Measurements from ENCODE around the gene TM9SF2. TPM values are rescaled to one million over a fixed set of nuclear protein-coding genes. Genes with fewer than 3 reads are reported as not detected.
"Not testable (repeated sequence)": the region's sequence is repeated elsewhere in the genome, so short reads cannot be mapped to it uniquely, and the experiment has no call there.

The TM9SF2 gene
- polyA plus RNA-seq, 1 donor, result 70.9 TPM

DNA sequence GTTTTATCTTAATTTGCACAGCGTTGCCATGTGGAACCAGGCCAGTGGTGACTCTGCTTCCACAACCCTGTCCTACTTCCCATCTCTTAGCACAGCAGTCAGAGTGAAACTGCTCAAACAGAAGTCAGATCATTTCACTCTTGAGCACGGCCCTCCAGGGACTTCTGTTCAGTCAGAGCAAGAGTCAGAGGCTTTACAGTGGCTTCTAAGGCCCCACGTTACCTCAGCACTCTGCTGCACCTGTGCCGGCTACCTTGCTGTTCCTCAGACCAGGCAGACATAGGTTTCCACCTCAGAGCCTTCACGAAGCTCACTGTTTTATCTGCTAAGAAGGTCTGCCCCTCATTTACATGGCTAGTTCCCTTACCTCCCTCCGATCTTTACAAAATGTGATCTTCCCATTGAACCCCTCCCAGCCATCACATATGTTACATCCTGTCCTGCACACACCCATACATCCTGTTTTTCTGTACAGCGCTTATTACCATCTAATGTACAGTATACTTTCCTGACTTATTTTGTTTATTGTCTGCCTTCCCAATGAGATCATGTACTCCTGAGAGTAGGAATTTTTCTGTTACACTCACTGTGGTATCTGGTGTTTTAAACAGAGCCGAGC is 41.6 kb downstream of the TM9SF2 start:
- DNase-seq, result no peak

DNA sequence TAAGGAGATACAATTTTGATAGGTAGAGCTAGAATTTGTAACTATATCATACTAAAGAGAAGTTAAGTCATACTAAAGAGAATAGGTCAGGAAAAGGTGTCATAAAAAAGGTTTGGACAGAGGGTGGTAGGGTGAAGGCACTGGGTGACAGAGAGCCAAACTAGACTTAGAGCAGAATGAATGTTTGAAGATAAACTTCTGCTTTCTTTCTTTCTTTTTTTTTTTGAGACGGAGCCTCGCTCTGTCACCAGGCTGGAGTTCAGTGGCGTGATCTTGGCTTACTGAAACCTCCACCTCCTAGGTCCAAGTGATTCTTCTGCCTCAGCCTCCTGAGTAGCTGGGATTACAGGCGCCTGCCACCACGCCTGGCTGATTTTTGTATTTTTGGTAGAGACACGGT is 44.1 kb downstream of the TM9SF2 start:
- no peak for DNase-seq

DNA sequence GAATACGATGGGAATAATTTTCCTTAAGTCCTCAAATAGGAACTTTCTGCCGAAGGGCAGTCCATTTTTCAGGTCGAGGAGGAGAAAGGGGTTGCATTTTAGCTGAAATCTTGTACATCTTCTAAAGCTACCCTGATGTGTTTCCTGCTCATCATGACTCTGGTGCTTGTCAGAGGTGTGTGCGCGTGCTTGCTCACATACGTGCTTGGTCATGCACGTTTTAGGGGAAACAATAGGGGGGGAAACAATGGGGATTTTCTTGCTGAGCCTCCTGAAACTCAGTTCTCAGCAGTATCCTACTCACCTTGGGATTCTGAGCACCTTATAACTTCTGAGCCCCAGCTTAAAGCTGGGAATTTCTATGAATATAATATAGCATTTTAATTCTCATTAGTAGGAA is 44.7 kb downstream of the TM9SF2 start:
- no peak for DNase-seq

DNA sequence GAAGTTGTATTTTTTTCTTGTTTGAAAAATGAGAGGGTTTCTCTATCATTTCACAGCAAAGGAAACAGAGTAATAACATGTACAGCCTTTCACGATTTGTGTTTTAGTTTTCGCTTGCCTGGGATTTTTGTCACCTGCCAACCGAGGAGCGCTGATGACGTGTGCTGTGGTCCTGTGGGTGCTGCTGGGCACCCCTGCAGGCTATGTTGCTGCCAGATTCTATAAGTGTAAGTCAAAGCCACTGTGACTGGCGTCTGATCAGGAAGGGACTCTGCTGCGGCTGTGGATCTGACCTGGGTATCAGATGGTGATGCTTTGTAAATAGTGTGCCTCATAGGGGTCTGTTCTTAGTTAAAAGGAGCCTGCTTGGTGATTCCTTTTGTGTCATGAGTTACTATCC is 45.6 kb downstream of the TM9SF2 start:
- no peak for DNase-seq

DNA sequence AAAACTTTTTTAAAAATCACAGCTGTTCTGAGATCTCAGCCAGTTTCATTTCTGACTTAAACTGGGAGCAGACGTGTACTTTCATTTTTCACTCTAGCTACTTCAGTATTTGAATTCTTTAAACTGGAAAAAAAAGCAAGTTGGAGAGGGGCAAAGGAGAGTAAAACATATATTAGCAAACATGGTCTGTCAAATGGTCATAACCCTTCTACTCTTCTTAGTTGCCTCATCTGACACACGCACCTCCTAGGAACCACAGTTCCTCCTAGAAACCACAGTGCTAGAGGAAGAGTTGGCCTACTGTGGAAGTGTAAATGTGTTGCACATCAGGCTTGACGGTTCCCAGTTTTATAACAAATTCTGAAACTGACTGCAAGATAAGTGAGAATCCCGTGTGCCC is 47.2 kb downstream of the TM9SF2 start:
- DNase-seq, result no peak

DNA sequence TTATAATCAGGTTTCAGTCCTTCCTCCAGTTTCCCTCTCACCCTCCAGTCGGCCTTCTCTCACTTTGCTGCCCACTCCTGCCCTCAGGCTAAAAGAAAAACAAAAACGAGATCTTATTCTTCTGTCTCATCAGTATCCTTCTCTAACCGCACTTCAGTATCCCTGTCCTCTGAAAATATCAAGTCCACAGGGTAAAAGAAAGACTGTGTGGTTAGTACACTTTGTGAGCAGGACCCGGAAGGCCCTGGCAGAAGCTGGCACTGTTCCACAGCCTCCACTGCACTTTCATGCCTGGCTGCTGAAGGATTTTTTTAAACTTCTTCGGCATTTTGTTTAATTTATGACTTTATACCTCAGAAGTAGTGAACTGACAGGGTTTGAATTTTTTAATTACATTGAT is 51.8 kb downstream of the TM9SF2 start:
- DNase-seq, result no peak

DNA sequence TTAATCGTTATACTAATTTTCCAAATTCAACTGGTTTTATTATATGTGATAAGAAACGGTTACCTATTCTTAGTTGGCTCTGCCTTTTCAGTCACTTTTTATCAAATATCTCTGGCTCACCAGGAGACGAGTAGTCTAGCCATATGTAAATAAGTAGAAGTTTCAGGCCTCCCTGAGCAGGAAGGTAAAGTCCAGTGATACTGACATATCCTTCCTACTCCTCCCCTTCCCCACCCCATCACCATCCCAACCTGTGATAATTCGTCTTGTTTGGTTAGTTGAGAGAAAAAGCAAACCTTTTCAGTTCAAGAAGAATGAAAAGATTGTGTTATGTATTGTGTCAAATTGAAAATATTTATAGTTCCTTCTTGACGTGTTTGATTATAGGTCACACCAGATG is 53.9 kb downstream of the TM9SF2 start:
- DNase-seq, result no peak

DNA sequence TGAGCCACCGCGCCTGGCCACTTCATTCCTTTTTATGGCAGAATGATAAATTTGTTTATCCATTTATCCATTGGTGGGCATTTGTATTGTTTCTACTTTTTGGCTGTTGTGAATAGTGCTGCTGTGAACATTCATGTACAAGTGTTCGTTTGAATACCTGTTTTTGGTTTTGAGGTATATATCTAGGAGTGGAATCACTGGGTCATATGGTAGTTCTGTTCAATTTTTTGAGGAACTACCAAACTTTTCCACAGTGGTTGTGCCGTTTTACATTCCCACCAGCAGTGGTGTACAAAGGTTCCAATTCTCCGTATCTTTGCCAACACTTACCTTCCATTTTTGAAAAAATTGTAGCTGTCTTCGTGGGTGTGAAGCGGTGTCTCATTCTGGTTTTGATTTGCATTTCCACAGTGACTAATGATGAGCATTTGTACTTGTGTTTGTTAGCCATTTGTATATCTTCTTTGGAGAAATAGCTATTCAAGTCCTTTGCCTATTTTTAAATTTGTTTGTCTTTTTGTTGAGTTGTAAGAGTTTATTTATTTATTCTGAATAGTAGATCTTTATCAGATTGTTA is 55.7 kb downstream of the TM9SF2 start:
- no peak for DNase-seq

DNA sequence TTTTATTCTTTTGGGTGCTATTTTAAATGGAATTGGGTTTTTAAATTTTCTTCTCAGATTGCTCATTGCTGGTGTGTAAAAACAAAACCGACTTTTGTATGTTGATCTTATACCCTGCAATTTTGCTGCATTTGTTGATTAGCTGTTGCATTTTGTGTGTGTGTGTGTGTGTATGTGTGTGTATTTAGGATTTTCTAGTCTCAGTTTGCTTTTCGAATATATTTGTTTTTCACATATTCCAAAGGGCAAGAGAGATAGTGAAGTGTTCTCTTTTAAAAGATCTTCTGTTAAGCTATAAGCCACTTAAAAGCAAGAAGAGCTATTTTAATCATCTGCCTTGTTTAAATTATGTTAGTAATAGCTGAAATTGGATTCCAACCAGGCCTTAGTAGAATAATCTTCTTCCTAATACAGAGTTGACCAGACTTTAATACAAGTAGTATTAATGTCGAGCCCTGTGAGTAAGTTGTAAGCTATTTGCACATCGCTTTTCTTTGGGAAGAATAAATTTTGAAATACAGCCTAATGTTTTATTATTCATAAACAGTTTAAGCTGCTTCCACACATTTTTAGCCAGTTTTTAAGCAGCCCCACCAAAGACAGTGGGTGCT is 57.4 kb downstream of the TM9SF2 start:
- no peak for DNase-seq

DNA sequence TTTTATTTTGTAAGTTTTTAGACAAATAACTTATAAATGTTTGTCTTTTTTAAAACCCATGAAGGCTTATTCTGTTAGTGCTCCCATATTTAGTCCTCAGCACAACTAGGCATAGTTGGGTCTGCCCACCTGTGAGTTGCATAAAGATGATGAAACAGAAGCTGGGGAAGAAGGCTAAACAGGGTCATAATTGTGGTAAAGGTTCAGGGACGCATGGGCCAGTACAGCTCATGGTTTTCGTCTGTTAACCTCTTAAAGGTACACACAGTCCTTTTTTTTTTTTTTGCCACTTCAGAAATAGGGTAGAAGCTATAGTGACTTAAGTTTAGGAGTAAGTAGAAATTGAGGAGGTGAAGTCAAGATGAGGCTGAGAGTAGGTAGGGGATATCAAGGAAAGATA is 58.3 kb downstream of the TM9SF2 start:
- DNase-seq, result no peak

DNA sequence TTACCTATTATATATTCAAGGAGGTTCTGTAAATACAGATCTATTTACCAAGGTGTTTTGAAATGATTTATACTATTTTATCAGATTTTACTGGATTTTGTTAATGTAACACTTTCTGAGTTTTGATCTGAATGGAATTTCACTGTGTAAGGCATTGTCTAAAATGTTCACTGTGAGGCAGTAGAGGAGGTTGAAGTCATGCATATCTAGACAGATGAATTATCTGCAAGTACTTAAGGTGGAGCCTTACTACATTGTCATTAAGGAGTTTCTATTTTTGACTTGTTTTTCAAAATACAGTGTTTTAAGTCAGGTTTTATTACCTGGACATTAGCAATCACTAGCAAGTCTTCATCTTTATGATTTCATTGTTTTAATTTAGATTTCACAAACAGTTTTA is 62.1 kb downstream of the TM9SF2 start:
- no peak for DNase-seq

DNA sequence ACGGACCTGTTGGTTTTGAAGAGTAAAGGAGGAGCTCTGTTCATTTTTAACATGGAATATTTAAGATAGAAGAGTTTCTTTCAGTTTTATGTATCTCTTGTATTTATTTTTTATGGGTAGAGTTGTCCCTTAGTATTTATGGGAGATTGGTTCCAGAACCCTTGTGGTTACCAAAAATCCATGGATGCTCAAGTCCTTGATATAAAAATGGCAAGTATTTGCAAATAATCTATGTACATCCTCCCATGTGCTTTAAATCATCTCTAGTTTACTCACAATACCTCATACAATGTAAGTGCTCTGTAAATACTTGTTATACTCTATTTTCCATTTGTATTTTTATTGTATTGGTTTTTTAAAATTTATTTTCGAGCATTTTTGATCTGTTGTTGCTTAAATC is 63.1 kb downstream of the TM9SF2 start:
- no peak for DNase-seq

DNA sequence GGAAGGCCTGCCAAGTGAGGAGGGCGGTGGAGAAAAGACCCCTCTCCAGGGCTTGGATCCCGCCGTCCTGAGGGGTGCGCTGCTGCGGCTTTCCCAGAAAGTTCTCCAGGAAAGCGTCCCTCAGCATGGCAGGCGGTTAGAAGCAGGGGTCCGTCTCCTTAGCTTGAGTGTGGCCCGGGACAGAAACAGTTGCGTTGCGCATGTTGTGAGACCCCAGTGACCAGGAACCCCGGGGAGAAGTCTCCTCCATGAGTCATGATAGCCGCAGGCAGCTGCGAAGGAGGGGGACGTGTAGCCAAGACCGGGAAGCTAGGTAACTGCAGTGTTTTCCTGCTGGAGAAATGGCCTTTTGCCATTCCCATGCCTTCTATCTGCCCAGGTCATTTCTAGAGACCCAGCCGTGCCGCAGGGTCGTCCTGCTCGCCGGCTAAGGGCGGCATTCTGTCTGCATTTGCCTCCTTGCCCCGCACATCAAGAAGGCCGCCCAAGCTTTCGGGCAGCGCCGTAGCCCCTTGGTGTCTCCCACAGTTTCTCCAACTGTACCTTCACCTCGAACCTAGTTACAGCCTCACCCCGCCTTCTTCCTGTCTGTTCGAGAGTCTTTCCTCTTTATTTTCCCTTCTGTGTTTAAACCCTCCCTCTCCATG is 64.3 kb downstream of the TM9SF2 start:
- DNase-seq, result no peak

DNA sequence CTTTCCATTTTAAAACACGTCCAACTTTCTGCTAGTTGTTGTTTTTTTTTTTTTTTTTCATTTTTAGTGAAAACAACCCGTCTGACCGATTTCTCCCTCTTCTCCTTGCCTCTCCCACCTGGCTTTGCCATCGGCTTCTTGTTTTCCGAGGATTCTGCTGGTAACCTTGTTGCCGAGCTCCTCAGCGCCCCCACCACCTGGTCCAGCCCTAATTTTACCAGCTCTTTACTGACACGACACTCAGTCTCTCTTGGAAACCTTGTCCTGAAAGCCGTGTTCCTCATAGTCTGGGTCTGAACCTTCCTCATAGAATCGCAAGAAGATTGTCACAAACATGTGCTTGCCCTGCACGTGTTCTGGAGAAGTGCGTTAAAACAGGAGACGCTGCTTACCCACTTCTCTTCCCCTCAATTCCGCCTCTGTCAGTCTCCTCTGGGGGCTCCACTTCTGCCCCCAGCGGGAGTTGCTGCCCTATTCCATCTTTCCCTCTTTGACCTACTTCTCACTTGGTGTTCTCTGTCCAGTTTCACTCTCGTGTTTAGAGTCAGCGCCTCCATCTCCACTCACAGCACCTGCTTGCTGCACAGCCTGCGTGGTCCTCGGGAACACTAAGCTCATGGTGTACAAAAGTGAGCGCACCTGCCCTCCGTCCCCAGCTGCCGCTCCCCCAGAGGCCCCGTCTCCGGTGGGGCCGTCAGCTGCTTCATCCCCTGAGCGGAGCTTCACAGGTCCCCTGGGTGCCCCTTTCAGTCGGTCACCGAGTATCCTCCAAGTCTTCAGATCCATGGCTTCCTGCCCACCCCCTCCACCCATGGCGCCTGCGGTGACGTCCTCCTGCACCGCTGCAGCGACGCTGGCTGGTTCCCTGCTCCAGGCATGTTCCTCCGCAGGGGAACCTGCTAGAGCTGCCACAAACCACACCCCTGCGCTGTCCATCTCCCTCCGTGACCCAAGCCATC is 65.1 kb downstream of the TM9SF2 start:
- DNase-seq, result no peak

DNA sequence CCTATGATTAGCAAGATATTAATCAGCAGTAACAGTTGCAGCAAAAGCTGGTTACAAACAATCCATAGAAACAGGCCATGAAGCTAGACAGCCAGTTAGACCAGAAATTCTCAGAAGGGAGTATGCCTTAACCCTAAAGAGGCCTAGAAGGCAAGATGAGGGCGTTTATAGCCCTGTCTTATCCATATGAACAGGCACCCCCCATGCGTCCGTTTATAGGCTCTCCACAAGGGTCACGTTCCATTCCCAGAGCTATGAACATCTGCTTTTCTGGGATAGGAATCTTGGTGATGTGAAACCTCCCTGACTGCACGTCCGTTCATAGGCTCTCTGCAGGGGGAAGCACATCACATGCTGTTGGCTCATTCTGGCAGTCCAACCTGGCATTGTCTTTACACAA is 67.6 kb downstream of the TM9SF2 start:
- DNase-seq, result not testable (repeated sequence)

DNA sequence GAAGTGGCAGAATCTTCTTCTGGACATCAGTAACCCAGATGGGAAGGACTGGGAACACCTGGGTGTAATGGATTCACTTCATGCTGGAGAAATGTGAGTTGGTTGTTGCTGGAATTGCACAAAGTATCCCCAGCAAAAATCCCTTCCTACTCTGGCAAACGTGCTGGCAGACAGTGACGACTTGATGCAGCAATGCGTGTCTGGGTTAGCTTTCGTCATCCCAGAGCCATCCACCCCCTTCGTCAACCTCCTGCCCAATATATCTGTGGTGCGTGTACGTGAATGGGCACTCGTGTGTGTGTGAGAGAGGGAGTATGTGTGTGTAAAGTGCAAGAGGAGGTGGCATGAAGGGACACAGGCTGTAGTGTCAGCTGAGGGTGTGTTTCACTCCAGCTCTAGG is 70.9 kb downstream of the TM9SF2 start:
- DNase-seq, result no peak

DNA sequence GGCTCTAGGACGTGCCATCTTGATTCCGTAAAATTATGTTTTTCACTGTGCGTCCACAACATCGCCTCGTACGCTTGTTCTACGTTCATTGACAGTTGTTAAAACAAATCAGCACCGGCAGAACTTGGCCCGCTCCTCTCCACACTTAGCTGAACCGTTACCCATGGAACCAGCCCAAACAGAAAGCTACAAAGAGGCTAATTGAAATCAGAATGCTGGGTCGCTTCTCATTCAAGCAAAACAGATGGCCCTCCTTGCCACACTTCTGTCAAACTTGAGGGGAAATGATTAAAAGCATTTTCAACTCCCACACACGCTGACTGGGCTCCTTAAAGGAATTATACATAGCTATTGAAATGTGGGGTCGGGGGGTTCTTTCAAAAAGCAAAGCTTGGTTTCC is 71.6 kb downstream of the TM9SF2 start:
- no peak for DNase-seq

DNA sequence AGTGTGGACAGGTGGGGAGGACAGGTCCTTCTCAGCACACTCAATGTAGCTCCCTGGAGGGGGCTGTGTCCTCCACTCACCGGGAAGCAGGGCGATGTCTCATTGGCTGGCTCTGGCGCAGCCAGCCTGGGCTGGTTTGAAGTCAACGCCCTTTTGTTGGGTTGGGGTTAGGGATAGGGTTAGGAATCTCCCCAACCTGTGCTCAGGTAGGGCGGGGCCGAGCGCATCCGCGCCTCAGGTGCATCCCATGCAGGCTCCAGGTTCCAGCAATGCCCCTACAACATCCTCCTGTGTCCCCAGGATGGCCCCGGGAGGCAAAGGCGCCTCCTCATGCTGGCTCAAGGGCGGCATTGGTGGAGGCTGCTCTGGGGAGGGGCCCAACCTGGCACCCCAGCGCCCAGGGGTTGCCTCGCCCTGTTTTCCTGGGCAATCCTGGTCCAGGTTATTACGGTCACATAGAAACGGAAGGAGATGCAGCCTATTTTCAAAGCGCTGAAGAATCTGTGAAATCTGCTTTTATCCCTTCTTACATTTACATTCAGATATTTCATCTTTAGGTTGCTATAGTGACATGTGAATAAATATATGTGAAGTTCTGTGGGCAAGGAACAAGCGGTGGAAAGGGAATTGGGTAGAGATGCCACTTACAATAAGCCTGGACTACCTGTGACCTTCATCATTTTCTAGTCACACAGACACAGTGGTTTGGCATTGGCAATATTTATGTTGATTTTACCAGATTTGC is 74.3 kb downstream of the TM9SF2 start:
- DNase-seq, result no peak

DNA sequence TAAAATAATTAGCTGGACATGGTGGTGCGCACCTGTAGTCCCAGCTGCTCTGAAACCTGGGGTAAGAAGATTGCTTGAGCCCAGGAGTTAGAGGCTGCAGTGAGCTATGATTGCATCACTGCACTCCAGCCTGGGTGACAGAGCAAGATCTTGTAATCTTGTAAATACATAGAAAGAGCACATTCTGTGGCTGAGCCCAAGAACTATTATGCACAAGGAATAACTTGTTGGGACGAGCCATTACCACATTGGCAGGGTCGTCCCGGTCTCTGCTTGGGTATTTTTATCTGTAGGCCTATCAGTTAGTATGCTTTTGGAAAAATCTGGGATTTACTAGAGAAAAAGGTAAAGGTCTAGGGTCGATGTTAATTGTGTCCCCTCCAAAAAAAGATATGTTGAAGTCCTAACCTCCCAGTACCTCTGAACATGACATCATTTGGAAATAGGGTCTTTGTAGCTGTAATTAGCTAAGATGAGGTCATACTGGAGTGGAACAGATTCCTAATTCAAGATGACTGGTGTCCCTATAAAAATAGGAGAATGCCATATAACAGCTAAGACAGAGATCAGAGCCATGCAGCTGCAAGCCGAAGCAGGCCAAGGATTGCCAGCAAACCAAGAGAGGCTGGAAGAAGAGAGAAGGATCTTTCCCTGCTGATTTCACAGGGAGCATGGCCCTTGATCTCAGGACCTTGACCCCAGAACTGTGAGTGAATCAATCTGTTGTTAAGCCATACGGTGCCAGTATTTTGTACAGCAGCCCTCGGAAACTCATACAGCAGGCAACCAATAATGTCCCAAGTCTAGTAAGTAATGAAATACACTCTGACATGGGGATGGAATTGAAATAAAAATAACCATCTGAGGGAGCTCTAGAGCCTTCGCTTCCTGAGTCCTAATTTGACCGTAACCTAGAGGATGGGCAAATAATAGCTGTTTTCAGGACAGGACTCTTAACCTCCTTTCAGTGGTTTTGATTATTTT is 77.0 kb downstream of the TM9SF2 start:
- no peak for DNase-seq

DNA sequence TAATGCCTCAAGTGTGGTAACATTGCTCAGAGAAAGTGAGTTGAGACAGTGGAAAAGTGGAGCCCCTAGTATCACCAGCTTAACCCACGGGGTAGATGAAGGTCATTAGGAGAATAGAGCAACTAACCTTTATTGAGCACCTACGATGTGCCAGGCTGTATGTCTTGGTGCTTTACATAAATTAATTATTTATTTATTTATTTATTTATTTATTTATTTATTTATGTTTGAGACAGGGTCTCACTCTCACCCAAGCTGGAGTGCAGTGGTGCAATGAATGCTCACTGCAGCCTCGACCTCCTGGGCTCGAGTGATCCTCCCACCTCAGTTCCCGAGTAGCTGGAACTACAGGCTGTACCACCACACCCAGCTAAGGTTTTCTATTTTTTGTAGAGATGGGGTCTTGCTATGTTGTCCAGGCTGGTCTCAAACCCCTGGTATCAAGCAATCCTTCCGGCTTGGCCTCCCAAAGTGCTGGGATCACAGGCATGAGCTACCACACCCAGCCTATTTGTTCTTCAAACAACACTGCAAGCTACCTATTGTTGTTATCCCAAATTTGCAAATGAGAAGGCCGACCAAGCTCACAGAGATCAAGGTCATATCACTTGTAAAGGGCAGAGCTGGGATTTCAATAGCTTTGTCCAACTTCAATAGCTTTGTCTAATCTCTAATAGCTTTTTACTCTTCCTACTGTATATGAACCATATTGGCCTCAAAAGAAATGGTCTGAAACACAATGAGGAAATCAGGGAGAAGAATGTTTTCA is 79.4 kb downstream of the TM9SF2 start:
- DNase-seq, result no peak
